SK-N-DZ (cell line): ENCODE data around the gene STK32C.

Source experiments
- DNase-seq: peaks from one replicate; pipeline ENCODE4 v3.0.0-alpha.2; 2015; ENCODE audit warnings: low spot score

STK32C gene

GRCh38 chr10:132249226-132249724 is 58.5 kb downstream of the STK32C start:
- DNase-seq: no peak

- DNase-seq: peak; percentile 52
Observed at GRCh38 chr10:132248455-132249225, 59.1 kb downstream of the STK32C start.

DNA sequence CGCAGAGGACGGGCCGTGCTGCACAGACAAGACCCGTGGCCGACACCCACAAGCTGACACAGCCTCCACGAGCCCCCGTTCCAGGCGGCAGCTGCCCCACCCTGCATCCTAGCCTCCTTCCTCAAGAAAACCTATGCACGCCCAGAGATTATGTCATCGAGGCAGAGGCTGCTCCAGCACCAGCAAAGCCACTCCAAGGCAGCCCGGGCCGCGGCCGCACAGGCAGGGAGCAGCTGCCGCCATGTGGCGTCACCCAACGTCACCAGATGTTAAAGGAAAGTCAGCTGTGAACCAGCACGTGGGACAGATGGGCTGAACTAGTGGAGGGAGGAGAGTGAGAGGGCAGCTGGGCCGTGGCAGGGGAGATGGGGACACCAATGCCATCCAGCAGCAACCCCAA is 59.8 kb downstream of the STK32C start:
- DNase-seq: peak; percentile 70

DNA sequence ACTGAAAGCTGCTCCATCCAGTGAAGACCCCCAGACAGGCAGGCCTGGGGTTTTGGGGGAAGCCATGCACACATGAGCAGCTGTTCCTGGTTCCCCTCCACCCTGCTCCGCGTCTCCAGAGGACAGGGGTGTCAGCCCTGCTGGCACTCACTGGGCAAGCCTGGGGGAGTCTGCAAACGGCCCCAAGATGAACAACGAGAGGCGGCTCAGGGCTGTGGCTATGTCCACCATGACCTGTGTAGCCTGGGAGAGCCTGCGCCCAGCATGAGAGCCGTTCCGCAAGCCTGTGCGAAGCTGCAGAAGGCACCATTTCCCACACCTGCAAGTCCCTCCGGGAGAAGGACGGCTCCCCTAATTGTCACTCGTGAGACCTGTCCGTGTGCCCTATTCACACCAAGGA is 61.5 kb downstream of the STK32C start:
- no peak for DNase-seq

DNA sequence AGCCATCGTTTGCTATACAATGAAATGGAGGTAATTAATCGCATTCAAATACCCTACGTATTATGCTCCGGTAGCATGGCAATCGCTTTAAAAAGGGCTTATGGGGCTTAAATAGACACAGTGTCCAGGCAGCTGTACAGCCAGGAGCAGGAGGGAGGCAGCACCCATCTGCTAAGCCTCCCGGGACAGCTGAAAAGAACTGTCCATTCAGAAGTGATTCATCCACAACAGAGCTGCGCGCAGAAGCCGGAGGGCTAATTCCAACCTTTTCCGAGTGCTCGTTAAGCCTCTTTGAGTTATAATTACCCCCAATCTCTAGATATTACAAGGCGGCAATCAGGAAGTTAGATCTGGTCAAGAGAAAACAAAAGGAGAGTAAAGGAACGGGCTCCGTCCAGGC is 62.7 kb downstream of the STK32C start:
- no peak for DNase-seq

- DNase-seq: no peak
Observed at GRCh38 chr10:132243626-132244025, 64.1 kb downstream of the STK32C start.

DNA sequence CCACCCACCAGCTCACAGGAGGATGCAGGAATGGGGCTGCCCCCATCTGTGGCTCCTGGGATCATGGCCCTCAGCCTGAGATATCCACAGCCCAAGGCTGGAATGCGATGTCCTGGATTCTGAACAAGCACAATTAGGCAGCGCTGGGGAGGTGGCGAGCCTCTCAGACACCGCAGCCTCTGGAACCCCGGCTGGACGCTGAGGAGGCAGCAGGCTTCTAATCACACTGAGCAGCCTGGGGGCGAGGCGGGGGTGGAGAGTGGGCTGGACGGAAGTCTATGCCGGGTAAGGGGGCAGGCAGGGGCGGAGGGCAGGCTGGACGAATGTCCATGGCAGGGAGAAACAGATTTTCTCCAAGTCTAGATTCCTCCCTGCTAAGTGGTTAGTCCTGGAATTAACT is 64.6 kb downstream of the STK32C start:
- DNase-seq: no peak

- DNase-seq: no peak
Observed at GRCh38 chr10:132242103-132242840, 65.5 kb downstream of the STK32C start.

DNA sequence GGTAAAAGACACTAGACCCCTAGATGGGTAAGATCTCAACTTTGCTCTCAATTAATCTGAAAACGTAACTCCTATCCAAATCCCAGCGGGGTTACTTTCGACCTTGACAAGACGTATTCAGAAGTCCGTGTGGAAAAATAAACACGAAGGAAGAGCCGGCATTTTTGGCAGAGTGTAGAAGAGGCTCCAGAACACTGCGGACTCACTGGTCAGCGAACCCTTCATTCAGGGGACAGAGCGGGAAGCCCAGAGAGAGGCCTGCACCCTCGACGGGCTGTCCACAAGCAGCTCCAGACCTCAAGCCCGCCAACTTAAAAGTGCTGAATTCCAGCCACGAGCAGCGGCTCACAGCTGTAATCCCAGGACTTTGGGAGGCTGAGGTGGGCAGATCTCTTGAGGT is 66.3 kb downstream of the STK32C start:
- no peak for DNase-seq

DNA sequence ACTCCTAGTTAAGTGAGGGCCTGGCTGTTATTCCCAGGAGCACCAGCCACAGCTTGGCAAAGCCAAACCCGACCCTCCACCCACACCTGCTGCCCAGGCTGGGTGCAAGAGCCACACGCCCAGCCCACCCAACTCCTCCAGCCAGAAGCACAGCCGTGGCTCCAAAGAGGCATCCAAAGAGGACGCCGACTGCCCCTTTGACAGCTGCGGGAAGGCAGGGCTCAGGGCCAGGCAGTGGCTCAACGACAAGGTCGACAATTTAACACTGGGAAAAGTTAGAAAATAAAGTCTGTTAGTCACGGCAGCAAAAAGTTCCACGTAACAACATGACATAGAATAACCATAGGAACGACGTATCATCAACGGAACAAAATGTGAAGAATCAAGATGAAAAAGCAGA is 66.7 kb downstream of the STK32C start:
- DNase-seq: no peak

- no peak for DNase-seq
Observed at GRCh38 chr10:132240581-132240980, 67.2 kb downstream of the STK32C start.

DNA sequence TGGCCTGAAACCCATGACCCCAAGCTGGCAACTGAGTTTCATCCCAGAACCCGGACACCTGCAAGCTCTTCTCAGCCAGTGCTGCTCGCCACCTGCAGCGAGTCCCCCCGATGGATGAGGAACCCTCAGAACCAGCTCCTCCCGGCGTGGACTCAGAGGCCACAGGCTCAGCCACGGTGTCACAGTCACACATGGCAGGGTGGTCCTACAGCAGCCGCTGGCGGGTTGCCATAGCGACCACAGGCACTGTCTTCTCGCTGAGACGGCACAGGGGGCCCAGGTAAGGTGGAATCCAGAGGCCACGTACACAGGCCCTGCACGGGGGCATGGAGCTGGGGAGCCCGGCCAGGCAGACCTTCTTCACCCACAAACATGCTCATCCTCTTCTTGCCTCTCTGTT is 67.6 kb downstream of the STK32C start:
- DNase-seq: peak; percentile 52

DNA sequence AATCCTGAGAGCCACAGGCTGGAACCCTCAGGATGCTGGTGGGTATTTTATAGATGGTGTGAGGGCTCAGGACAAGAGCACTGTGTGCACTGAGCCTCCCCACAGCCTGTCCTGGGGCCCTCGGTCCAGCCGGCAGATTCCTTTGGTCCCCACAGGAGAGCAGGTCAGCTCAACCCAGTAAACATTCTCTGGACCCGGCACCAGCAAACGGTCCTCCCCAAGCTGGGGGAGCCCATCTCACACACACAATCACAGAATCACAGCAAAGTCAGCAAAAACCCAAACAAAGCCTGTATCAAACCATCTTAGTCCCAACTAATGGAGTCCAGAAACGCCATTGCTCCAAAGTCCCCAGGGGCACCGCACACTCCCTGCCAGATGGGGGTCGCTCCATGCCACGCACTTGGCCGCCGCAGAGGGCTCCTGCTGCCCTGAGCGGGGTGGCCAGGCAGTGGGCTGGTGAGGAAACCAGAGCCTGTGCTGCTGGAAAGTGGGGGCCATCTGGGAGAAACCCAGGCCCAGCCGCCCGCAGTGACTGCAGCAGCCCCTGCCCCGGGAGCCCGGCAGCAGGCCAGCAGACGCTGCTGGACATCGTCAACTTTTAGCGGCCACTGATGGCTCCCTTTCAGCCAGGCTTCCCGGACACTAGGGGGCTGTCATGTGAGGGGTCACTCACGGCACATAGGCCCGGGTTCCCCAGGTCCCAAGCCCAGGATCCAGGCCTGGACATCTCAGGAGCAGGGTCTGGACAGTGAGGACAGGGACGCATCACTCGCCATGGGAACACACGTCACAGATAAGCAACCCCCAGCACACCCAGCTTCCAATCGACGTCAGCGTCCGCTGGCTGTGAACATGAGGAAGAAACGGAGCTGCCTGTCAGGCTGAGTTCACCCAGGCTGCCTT is 68.4 kb downstream of the STK32C start:
- peak; percentile 80 for DNase-seq

DNA sequence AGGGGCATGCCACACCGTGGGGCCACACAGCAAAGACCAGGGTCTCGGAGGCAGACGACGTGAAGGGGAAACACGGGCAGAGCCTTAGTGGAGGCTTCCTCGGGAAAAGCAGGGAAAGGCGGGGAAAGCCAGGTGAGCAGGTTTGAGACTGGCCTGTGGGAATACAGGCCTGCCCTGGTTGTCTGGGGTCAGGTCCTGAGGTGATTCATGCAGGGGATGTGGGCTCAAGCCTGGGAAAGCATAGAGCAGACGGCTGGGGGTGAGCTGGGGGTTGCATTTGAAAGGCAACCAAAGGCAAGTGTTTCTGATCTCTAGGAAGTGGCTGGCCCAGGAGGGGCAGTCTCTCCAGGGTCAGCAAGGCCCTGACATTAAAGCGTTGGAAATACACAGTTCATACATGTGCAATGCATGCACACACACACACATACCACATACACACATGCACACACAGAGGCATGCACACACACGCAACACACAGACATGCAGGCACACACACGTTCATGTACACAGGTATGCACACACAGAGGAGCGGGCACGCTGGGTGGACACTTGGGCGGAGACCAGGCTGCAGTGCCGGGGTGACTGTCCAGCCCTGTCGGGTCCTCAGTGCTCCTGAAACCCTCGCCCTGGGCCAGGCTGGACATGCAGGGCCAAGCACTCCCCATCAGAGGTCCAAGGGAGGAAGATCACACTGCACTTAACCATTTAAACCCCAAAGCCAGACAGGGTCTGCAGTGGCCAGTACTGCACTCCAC is 69.2 kb downstream of the STK32C start:
- no peak for DNase-seq

DNA sequence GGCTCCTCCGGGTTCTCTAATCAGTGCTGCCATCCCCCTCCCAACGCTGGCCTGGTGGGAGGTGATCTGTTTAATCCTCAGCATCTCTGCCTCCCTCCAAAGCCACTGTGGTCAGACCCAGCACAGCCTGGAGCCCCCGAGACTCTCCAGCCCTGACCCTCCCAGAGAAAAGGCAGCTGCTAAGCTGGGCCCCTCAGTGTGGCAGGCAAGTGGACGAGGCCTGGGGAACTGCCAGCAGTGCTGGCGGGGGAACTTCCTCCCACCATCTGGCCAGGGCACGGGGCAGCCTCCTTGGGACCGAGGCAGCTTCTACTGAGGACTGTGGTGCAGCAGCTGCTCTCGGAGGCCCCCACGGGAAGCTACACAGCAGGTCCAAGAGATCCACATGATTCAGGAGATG is 69.9 kb downstream of the STK32C start:
- peak; percentile 32 for DNase-seq

DNA sequence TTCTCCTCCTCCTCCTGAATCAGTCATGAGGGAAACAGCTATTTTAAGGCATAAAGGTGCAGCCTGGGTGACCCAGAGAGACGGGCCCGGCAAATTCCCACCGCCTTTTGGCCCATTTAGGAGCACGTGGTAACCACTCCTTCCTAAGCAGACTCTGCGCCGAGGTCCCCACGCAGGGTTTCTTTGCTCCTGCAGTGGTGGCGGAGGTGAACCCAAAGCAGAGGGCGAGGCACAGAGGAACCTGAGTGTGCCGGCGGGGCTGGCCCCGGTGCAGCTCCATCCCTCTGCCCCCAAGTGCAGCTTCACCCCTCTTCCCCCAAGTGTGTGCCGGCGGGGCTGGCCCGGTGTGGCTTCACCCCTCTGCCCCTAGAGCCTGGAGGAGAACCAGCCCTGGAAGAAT is 70.4 kb downstream of the STK32C start:
- no peak for DNase-seq

GRCh38 chr10:132236881-132237280 is 70.9 kb downstream of the STK32C start:
- no peak for DNase-seq

GRCh38 chr10:132236161-132236560 is 71.6 kb downstream of the STK32C start:
- no peak for DNase-seq

- DNase-seq: no peak
Observed at GRCh38 chr10:132234860-132235259, 72.9 kb downstream of the STK32C start.

GRCh38 chr10:132233501-132234085 is 74.2 kb downstream of the STK32C start:
- no peak for DNase-seq

- no peak for DNase-seq
Observed at GRCh38 chr10:132232981-132233380, 74.8 kb downstream of the STK32C start.
